ENCODE results near the gene RTL5.

The RTL5 gene

DNA sequence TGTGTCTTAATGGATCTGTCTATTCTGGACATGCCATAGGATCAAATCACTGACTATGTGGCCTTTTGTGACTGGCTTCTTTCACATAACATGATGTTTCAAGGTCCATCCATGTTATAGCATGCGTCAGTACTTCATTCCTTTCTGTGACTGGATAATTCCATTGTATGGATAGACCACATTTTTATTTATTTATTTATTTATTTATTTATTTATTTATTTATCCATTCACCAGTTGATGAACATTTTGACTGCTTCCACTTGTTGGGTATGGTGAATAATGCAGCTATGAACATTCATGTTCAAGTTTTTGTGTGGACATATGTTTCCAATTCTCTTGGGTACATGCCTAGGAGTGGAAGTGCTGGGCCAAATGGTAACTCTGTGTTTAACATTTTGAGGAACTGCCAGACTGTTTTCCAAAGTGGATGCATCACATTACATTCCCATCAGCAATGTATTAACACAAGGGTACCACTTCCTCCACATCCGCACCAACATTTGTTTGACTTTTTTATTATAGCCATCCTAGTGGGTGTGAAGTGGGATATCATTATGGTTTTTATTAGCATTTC lies 14.0 kb downstream of the RTL5 start:
- TF ChIP-seq, protein P1, sequence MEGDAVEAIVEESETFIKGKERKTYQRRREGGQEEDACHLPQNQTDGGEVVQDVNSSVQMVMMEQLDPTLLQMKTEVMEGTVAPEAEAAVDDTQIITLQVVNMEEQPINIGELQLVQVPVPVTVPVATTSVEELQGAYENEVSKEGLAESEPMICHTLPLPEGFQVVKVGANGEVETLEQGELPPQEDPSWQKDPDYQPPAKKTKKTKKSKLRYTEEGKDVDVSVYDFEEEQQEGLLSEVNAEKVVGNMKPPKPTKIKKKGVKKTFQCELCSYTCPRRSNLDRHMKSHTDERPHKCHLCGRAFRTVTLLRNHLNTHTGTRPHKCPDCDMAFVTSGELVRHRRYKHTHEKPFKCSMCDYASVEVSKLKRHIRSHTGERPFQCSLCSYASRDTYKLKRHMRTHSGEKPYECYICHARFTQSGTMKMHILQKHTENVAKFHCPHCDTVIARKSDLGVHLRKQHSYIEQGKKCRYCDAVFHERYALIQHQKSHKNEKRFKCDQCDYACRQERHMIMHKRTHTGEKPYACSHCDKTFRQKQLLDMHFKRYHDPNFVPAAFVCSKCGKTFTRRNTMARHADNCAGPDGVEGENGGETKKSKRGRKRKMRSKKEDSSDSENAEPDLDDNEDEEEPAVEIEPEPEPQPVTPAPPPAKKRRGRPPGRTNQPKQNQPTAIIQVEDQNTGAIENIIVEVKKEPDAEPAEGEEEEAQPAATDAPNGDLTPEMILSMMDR (IDR thresholded peaks at IDR 0.05; ENCODE audit: poor library complexity, severe bottlenecking) = no peak
- Histone ChIP-seq H3K27ac (ENCODE audit: poor library complexity, severe bottlenecking) (no peak overlapping the region), H3K4me1 (ENCODE audit: insufficient read depth, poor library complexity, severe bottlenecking) (peaks cover 3% of the 10 kb centered on the region)

DNA sequence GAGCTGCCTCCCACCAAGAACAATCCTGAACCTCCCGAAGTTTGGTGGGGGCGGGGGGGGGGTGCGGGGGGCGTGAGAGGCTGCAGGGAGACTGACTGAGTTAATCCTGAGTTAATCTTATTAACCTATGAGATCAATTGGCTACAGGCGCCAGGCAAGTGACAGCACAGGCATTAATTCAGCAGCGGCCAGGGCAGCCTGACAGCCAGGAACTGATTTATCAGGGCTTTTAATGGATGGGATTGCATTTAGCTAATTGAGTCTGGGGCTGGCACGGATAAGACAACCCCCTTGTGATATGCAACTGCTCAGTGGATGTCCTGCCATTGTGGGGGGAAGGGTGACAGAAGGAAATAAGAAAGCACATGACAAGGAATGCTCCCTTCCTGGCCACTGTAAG lies 16.3 kb downstream of the RTL5 start:
- Histone ChIP-seq H3K27ac (ENCODE audit: poor library complexity, severe bottlenecking) (no peak overlapping the region), H3K4me1 (ENCODE audit: insufficient read depth, poor library complexity, severe bottlenecking) (no peaks in the 10 kb centered on the region), H3K4me3 (ENCODE audit: severe bottlenecking) (no peak overlapping the region), H3K27me3 (ENCODE audit: insufficient read depth, poor library complexity, severe bottlenecking) (no peaks in the 10 kb centered on the region), H3K9me3 (ENCODE audit: severe bottlenecking) (no peaks in the 10 kb centered on the region), H3K36me3 (ENCODE audit: low read depth) (no peaks in the 10 kb centered on the region)
- DNase-seq (ENCODE audit: low spot score) (no peak), ATAC-seq (ENCODE audit: low read depth) (no peak)
- TF ChIP-seq, protein P1 (IDR thresholded peaks at IDR 0.05; ENCODE audit: poor library complexity, severe bottlenecking) = no peak

More for the DNA sequence above, 14.0 kb downstream of the RTL5 start:
- Histone ChIP-seq H3K27me3 (ENCODE audit: insufficient read depth, poor library complexity, severe bottlenecking) (no peaks in the 10 kb centered on the region), H3K4me3 (ENCODE audit: severe bottlenecking) (no peak overlapping the region), H3K36me3 (ENCODE audit: low read depth) (no peaks in the 10 kb centered on the region), H3K9me3 (ENCODE audit: severe bottlenecking) (no peaks in the 10 kb centered on the region)
- no peak for ATAC-seq (ENCODE audit: low read depth)
- DNase-seq (ENCODE audit: low spot score) = no peak

DNA sequence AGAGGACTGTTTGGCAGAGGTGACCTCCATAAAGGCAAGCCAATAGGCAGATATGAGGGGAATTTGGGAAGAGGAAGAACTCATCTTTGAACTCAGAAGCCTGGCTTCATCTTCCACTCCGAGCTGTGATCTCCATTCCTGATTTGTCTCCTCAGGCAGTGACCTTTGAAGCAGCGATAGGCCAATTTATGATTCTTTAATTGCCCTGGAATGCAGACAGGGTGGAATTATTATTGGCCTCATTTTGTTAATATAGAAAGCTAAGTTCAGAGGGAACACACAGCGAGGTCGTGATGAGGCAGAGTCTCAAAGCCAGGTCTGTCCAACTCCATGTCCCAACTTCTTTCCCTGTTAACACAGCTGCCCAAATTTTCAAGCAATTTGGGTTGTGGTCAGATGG lies 16.9 kb downstream of the RTL5 start:
- Histone ChIP-seq H3K9me3 (ENCODE audit: severe bottlenecking) (no peaks in the 10 kb centered on the region), H3K4me3 (ENCODE audit: severe bottlenecking) (no peak overlapping the region), H3K4me1 (ENCODE audit: insufficient read depth, poor library complexity, severe bottlenecking) (no peaks in the 10 kb centered on the region), H3K27ac (ENCODE audit: poor library complexity, severe bottlenecking) (no peak overlapping the region), H3K36me3 (ENCODE audit: low read depth) (no peaks in the 10 kb centered on the region), H3K27me3 (ENCODE audit: insufficient read depth, poor library complexity, severe bottlenecking) (no peaks in the 10 kb centered on the region)
- ATAC-seq (ENCODE audit: low read depth) = no peak
- TF ChIP-seq, protein P1 (IDR thresholded peaks at IDR 0.05; ENCODE audit: poor library complexity, severe bottlenecking) = no peak
- DNase-seq (ENCODE audit: low spot score) = no peak

DNA sequence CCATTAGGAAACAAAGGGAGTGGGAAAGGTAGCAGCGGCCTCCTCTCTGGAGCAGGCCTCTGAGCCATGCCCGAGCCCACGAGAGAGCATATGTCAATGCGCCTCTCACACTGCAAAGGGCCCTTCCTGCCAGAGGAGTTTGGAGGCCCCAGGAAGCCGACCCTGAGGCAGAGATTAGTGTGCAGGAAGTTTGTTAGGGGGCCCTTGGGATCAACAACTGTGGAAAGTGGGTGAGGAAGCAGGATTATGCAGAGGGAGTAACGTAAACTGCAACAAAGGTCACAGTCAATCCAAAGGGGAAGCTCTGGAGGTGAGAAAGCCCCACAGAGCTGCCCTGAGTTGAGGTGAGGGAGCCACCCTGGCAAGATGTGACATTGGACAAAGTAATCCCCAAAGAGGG lies 17.4 kb downstream of the RTL5 start:
- Histone ChIP-seq H3K27ac (ENCODE audit: poor library complexity, severe bottlenecking) (no peak overlapping the region), H3K36me3 (ENCODE audit: low read depth) (no peaks in the 10 kb centered on the region), H3K9me3 (ENCODE audit: severe bottlenecking) (no peaks in the 10 kb centered on the region), H3K4me1 (ENCODE audit: insufficient read depth, poor library complexity, severe bottlenecking) (no peaks in the 10 kb centered on the region), H3K27me3 (ENCODE audit: insufficient read depth, poor library complexity, severe bottlenecking) (no peaks in the 10 kb centered on the region), H3K4me3 (ENCODE audit: severe bottlenecking) (no peak overlapping the region)
- TF ChIP-seq, protein P1 (IDR thresholded peaks at IDR 0.05; ENCODE audit: poor library complexity, severe bottlenecking) = no peak
- DNase-seq (ENCODE audit: low spot score) (no peak), ATAC-seq (ENCODE audit: low read depth) (no peak)

DNA sequence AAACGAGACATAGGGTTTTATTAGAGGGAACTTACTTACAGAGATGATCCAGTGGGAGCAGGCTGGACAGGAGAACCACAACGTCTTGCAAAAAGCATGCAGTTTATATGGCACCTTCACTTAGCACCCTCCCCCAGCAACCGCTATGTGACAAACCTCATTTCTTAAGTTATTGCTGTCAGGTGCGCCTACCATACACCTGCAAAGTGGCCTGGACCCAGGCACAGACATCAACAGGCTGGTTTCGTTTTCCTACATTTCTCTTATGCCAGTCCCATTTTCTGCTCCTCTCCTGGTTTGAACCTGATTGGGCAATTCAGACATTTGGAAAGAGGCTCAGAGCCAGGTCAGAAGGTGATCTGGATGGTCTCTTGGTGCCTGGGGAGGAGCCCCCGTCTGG lies 18.3 kb downstream of the RTL5 start:
- H3K9me3 ChIP-seq (ENCODE audit: severe bottlenecking) = no peaks in the 10 kb centered on the region
- H3K4me3 ChIP-seq (ENCODE audit: severe bottlenecking) = no peak overlapping the region
- no peaks in the 10 kb centered on the region for H3K36me3 ChIP-seq (ENCODE audit: low read depth)
- H3K27me3 ChIP-seq (ENCODE audit: insufficient read depth, poor library complexity, severe bottlenecking) = no peaks in the 10 kb centered on the region
- H3K4me1 ChIP-seq (ENCODE audit: insufficient read depth, poor library complexity, severe bottlenecking) = no peaks in the 10 kb centered on the region
- TF ChIP-seq, protein P1 (IDR thresholded peaks at IDR 0.05; ENCODE audit: poor library complexity, severe bottlenecking) = no peak
- ATAC-seq (ENCODE audit: low read depth) (no peak), DNase-seq (ENCODE audit: low spot score) (no peak)
- no peak overlapping the region for H3K27ac ChIP-seq (ENCODE audit: poor library complexity, severe bottlenecking)
